Limb (tissue), 2 donors: ENCODE measurements around the gene LRRC61.
"Not testable (repeated sequence)": the region's sequence is repeated elsewhere in the genome, so short reads cannot be mapped to it uniquely, and the experiment has no call there.

Experiments used
- DNase-seq, 2 donors: peaks; one replicate each; pipeline ENCODE4 v3.0.0-alpha.2; 2016; ENCODE audit errors: extremely low spot score in 2 of 2

Gene LRRC61

GRCh38 chr7:150382123-150382843 lies 59.1 kb downstream of the LRRC61 start:
- no peak for DNase-seq

GRCh38 chr7:150382844-150383225 lies 59.7 kb downstream of the LRRC61 start:
- DNase-seq: no peak

GRCh38 chr7:150383710-150384397 lies 60.7 kb downstream of the LRRC61 start:
- DNase-seq: peak; percentile 87 to 90

GRCh38 chr7:150384406-150385301 lies 61.5 kb downstream of the LRRC61 start:
- no peak for DNase-seq

GRCh38 chr7:150385302-150385723 lies 62.2 kb downstream of the LRRC61 start:
- no peak for DNase-seq

GRCh38 chr7:150385884-150386283 lies 62.7 kb downstream of the LRRC61 start:
- not testable (repeated sequence) for DNase-seq
